Natural killer cell (primary cell): ENCODE measurements around the gene STK32B. TPM values are rescaled to one million over a fixed set of nuclear protein-coding genes. Genes with fewer than 3 reads are reported as not detected.
"Not testable (repeated sequence)": the region's sequence is repeated elsewhere in the genome, so short reads cannot be mapped to it uniquely, and the experiment has no call there.

Source experiments
- ATAC-seq, 3 donors: fragments of 150-1000 bp in 2 of 3; fragments of 200-7000 bp in 1 of 3; cut with Tn5 transposase; 1 replicate in 1 of 3; 2 replicates in 2 of 3; pipeline ENCODE4 v1.10.0; 2021; ENCODE audit warnings: mild to moderate bottlenecking in 2 of 3, moderate library complexity in 2 of 3
- DNase-seq, 2 donors: peaks; one replicate each; pipeline versions ENCODE4 v3.0.0 to v3.0.0-alpha.2; 2013 to 2021; ENCODE audit warnings: mixed read lengths in 1 of 2
- H3K27ac ChIP-seq: one replicate; pipeline ENCODE4 v1.5.1; 2013; ENCODE audit warnings: mild to moderate bottlenecking, low read length
- H3K27me3 ChIP-seq: one replicate; pipeline ENCODE4 v1.6.1; 2013; ENCODE audit warnings: low read length; ENCODE audit not compliant: control insufficient read depth, insufficient read depth
- H3K36me3 ChIP-seq: one replicate; pipeline ENCODE4 v1.6.1; 2013; ENCODE audit warnings: low read length; ENCODE audit not compliant: control insufficient read depth, insufficient read depth
- H3K4me1 ChIP-seq: one replicate; pipeline ENCODE4 v1.6.1; 2013; ENCODE audit warnings: low read length; ENCODE audit not compliant: control insufficient read depth, insufficient read depth
- H3K4me3 ChIP-seq: one replicate; pipeline ENCODE4 v1.5.1; 2013; ENCODE audit warnings: low read length
- H3K9me3 ChIP-seq: one replicate; pipeline ENCODE4 v1.6.1; 2013; ENCODE audit warnings: low read length; ENCODE audit not compliant: control insufficient read depth, insufficient read depth
- H3K27ac Mint-ChIP-seq, 2 donors: one replicate each; pipeline ENCODE4 v1.8.0; 2022; ENCODE audit warnings: mild to moderate bottlenecking in 2 of 2, mixed read lengths in 2 of 2, moderate library complexity in 1 of 2
- H3K27me3 Mint-ChIP-seq, 2 donors: one replicate each; pipeline ENCODE4 v1.8.0; 2022; ENCODE audit warnings: low read depth in 2 of 2, mixed read lengths in 2 of 2
- H3K36me3 Mint-ChIP-seq: one replicate; pipeline ENCODE4 v1.8.0; 2022; ENCODE audit warnings: mixed read lengths
- H3K4me1 Mint-ChIP-seq, 2 donors: one replicate each; pipeline ENCODE4 v1.8.0; 2022; ENCODE audit warnings: mixed read lengths in 2 of 2
- H3K4me3 Mint-ChIP-seq: one replicate; pipeline ENCODE4 v1.8.0; 2022; ENCODE audit warnings: mild to moderate bottlenecking, moderate library complexity, mixed read lengths
- H3K9me3 Mint-ChIP-seq, 2 donors: one replicate each; pipeline ENCODE4 v1.8.0; 2022; ENCODE audit warnings: mixed read lengths in 2 of 2
- WGBS: methylation state at CpG from one replicate; pipeline ENCODE4 v1.1.7; 2013; ENCODE audit warnings: missing lambda C conversion rate; ENCODE audit not compliant: insufficient coverage; 5-methylcytosine and 5-hydroxymethylcytosine counted together
- intact Hi-C: fragments of 100-400 bp; cut with micrococcal nuclease; formaldehyde crosslinking; loops from one replicate; pipeline ENCODE4 v1.14.2; 2022
- total RNA-seq, 4 donors: library from RNA; stranded (reverse); fragments of 120-200 nt in 1 of 4; gene quantifications; one replicate each; pipeline versions ENCODE4 v1.2.3 to v1.2.4, GENCODE V29; 2013 to 2022
- TF ChIP-seq, protein P1 (sequence below): fragments of 200-600 bp; IDR thresholded peaks from one replicate; pipeline ENCODE4 v1.8.0; 2022; ENCODE audit warnings: antibody characterized with exemption

STK32B gene
- total RNA-seq, 3 donors from 2014 or later (not counting 1 experiment from before 2014, with no cell fraction given): 0.32 to 0.33 TPM; not detected in 1

- H3K9me3 ChIP-seq: no peaks in the 10 kb centered on the region
- peaks cover 38 to 60% of the 10 kb centered on the region in 2 donors for H3K27me3 Mint-ChIP-seq
- H3K27ac ChIP-seq: no peak overlapping the region
- H3K27ac Mint-ChIP-seq: no peak overlapping the region
- H3K36me3 ChIP-seq: no peaks in the 10 kb centered on the region
- TF ChIP-seq, protein P1, sequence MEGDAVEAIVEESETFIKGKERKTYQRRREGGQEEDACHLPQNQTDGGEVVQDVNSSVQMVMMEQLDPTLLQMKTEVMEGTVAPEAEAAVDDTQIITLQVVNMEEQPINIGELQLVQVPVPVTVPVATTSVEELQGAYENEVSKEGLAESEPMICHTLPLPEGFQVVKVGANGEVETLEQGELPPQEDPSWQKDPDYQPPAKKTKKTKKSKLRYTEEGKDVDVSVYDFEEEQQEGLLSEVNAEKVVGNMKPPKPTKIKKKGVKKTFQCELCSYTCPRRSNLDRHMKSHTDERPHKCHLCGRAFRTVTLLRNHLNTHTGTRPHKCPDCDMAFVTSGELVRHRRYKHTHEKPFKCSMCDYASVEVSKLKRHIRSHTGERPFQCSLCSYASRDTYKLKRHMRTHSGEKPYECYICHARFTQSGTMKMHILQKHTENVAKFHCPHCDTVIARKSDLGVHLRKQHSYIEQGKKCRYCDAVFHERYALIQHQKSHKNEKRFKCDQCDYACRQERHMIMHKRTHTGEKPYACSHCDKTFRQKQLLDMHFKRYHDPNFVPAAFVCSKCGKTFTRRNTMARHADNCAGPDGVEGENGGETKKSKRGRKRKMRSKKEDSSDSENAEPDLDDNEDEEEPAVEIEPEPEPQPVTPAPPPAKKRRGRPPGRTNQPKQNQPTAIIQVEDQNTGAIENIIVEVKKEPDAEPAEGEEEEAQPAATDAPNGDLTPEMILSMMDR: no peak
- H3K4me3 ChIP-seq: no peak overlapping the region
- no peaks in the 10 kb centered on the region for H3K4me1 Mint-ChIP-seq
- no peaks in the 10 kb centered on the region for H3K4me1 ChIP-seq
- intact Hi-C loops: no loop called here
- WGBS: 90% methylated on average over 8 of the region's 8 CpGs
- no peak overlapping the region for H3K4me3 Mint-ChIP-seq
- ATAC-seq (no peak), DNase-seq (no peak)
- H3K27me3 ChIP-seq: no peaks in the 10 kb centered on the region
- no peaks in the 10 kb centered on the region for H3K36me3 Mint-ChIP-seq
- no peaks in the 10 kb centered on the region for H3K9me3 Mint-ChIP-seq
These were observed 46.8 kb upstream of the STK32B start for GRCh38 chr4:5004496-5004895.

- H3K4me1 Mint-ChIP-seq, H3K4me1 ChIP-seq, H3K36me3 ChIP-seq, DNase-seq, H3K27me3 ChIP-seq, H3K27ac Mint-ChIP-seq, intact Hi-C loops, H3K4me3 ChIP-seq, H3K4me3 Mint-ChIP-seq, H3K27ac ChIP-seq, ATAC-seq, H3K36me3 Mint-ChIP-seq, H3K9me3 ChIP-seq, H3K9me3 Mint-ChIP-seq: not testable (repeated sequence)
- H3K27me3 Mint-ChIP-seq: peaks cover 30 to 62% of the 10 kb centered on the region in 2 donors
- WGBS: 88% methylated on average over 10 of the region's 11 CpGs
These were observed 44.3 kb upstream of the STK32B start for GRCh38 chr4:5006932-5007331.

GRCh38 chr4:5009796-5010195, 41.5 kb upstream of the STK32B start:
- Histone ChIP-seq H3K27me3 (no peaks in the 10 kb centered on the region), H3K36me3 (no peaks in the 10 kb centered on the region), H3K27ac (no peak overlapping the region), H3K4me3 (no peak overlapping the region), H3K9me3 (no peaks in the 10 kb centered on the region), H3K4me1 (no peaks in the 10 kb centered on the region)
- Mint-ChIP-seq H3K9me3 (no peaks in the 10 kb centered on the region), H3K27ac (no peak overlapping the region), H3K4me1 (no peaks in the 10 kb centered on the region), H3K36me3 (no peaks in the 10 kb centered on the region), H3K27me3 (peaks cover 15 to 65% of the 10 kb centered on the region in 2 donors), H3K4me3 (no peak overlapping the region)
- DNase-seq: no peak
- ATAC-seq: no peak
- 96% methylated on average over 3 of the region's 3 CpGs for WGBS
- intact Hi-C loops: no loop called here
- TF ChIP-seq, protein P1: no peak

DNA sequence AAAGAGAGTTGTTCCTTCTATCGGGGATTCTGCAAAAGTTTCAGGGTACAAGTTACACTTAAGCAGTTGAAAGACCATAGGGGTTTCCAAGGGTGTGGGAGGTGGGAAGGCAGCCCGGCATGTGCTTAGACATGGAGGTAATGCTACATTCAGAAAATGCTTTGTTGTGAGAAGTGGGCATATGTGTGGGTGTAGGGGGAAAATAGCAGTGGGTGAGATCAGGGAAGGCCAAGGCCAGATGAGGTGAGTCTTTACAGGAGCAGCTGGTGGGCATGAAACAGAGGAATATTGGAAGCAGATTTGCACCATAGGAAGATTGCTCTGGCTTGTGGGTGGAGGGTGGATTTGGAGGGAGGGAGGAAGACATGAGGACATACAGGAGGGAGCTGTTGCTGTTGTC, 40.3 kb upstream of the STK32B start:
- H3K4me3 ChIP-seq: no peak overlapping the region
- H3K4me1 Mint-ChIP-seq: no peaks in the 10 kb centered on the region
- H3K27me3 ChIP-seq: no peaks in the 10 kb centered on the region
- no peaks in the 10 kb centered on the region for H3K36me3 ChIP-seq
- DNase-seq (no peak), ATAC-seq (no peak)
- no peaks in the 10 kb centered on the region for H3K9me3 Mint-ChIP-seq
- no peak overlapping the region for H3K4me3 Mint-ChIP-seq
- H3K27me3 Mint-ChIP-seq: peaks cover 18 to 56% of the 10 kb centered on the region in 2 donors
- 88% methylated on average over 2 of the region's 2 CpGs for WGBS
- no peaks in the 10 kb centered on the region for H3K9me3 ChIP-seq
- H3K27ac ChIP-seq: no peak overlapping the region
- intact Hi-C loops: no loop called here
- no peak overlapping the region for H3K27ac Mint-ChIP-seq
- H3K4me1 ChIP-seq: no peaks in the 10 kb centered on the region
- no peaks in the 10 kb centered on the region for H3K36me3 Mint-ChIP-seq
- TF ChIP-seq, protein P1: no peak
